GM18526 (cell line): Measurements from ENCODE around the gene HRH1.

Source experiments
- POLR2A ChIP-seq: IDR thresholded peaks from 3 replicates; pipeline ENCODE4 v1.6.1; 2011; ENCODE audit not compliant: insufficient read length; ENCODE audit errors: extremely low read depth

The HRH1 gene

GRCh38 chr3:11272906-11273574, 118.7 kb downstream of the HRH1 start:
- no peak for TF ChIP-seq POLR2A

DNA sequence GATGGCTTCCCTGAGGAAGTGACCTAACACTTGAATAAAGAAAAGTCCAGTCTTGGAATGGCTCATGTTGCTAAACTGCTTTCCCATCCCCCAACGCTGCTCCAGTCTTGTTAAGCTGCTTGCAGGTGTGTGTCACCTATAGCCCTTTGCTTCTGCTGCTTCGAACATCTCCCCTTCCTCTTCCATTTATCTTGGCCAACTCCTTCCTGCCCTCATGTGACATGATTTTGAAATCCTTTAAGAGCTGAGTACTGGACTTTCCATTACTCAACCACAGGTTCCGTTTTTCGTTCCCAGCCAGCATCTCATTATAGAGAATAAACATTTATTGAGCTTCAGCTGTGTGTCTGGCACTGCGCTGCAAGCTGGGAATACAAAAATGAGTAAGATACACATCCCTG, 119.6 kb downstream of the HRH1 start:
- TF ChIP-seq POLR2A = no peak

- no peak for TF ChIP-seq POLR2A
Measured at GRCh38 chr3:11274566-11275142, 120.4 kb downstream of the HRH1 start.

DNA sequence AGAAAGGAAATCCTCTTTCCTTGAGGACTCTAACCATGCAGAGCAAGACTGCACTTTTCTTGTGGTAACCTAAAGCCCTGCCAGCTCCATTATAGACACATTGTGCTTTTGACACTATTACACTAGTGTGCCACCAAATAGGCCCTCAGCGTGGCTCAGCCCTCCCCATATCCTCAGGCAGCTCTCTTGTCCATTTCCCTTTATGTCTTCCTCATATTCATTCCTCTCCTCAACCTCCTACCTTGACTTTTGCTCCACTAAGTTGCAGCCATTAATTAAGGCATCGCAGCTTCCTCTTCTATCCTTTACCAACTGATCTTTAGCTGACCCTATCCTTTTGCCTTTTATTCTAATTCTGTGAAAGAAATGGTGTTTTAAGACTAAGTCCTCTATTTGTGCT, 121.6 kb downstream of the HRH1 start:
- no peak for TF ChIP-seq POLR2A

- TF ChIP-seq POLR2A = no peak
Measured at GRCh38 chr3:11276901-11277300, 122.6 kb downstream of the HRH1 start.

GRCh38 chr3:11282250-11283138, 128.2 kb downstream of the HRH1 start:
- no peak for TF ChIP-seq POLR2A

- no peak for TF ChIP-seq POLR2A
Measured at GRCh38 chr3:11283139-11283475, 128.8 kb downstream of the HRH1 start.

- no peak for TF ChIP-seq POLR2A
Measured at GRCh38 chr3:11284011-11284410, 129.7 kb downstream of the HRH1 start.

DNA sequence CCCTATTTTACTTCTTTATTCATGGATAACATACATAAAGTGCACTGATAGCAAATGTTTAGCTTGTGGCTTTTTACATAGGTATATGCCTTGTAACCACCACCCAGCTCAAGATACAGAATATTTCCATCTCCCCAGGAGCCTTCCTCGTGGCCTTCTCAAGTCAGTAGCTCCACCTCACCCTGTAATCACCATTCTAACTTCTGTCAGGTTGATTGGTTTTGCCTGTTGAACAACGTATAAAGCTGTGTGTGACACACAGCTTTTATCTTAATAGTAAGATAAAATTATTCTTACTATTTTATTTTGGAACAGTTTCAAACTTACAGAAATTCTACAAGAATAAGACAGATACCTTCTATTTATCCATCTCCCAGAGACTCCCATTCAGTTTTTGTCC, 131.2 kb downstream of the HRH1 start:
- TF ChIP-seq POLR2A = no peak

DNA sequence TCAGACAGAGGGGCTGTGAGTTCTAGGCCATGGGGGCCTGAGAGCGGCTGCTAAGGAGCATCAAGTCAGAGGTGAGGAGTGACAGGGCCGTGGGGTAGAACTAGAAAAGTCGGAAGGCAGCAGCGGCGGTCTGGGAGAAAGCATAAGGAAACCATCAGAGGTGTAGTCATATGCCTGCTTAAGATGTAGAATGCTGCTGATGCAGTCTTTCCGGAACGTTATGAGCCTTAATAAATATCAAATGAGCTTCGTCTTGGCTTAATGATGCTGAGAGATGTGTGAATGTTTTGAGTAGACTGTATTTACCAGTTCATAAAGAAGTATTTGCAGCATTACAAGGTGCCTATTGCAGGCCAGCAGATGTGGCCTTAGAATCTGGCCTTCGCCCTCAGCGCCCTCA, 133.1 kb downstream of the HRH1 start:
- TF ChIP-seq POLR2A = no peak

DNA sequence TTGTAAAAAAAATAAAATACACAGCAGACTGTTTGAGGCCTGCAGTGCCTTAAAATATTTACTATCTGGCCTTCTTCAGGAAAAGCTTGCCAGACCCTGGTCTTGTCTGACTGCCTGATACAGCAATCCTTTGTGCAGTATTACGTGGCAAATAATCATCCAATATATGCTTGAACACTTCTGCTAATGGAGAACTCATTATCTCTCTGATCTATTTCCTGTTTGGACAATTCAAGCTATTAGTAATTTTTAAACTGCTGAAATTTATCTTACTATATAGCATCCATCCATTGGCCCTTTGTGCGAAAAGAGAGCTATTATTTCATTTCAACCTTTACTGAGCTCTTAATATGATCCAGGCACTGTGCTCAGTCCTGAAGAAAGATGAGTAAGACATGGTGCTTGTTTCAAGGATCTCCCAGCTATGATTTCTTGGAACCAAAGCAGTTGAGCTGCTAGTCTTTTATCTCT, 133.8 kb downstream of the HRH1 start:
- TF ChIP-seq POLR2A = no peak

- TF ChIP-seq POLR2A = no peak
Measured at GRCh38 chr3:11288786-11289637, 134.7 kb downstream of the HRH1 start.

GRCh38 chr3:11289864-11290263, 135.6 kb downstream of the HRH1 start:
- no peak for TF ChIP-seq POLR2A

DNA sequence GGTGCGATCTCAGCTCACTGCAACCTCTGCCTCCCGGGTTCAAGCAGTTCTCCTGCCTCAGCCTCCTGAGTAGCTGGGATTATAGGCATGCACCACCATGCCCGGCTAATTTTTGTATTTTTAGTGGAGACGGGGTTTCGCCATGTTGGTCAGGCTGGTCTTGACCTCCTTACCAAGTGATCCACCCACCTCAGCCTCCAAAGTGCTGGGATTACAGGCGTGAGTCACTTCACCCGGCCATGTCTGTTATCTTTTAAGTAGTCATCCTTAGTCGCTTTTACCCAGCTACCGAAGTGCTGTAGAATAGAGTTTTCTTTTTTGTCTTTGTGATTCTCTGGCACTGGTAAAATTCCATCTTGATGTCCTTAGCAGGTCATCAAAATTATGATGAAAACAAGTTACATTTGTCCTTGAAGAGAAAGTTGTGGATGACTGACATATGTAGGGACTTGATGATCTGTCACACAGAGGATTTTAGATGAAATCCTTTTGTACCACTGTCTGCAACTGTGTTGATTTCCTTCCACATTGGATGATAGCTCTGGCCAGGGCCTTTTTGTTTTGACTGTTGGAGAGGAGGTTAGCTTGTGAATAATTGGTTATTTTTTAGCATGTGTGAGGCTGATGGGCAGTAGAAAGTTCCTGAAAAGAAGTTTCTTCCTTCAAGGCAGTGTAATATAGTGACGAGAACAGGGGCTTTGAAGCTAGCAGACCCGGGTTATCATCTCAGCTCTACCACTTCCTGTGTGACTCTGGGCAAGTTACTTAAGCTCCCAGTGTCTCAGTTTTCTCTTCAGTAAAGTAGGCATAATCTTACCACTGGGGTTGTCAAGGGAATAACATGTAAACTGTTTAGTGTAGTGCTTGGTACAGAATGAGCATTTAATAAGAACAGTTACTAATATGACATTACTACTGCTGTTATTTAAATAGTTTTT, 136.7 kb downstream of the HRH1 start:
- no peak for TF ChIP-seq POLR2A
